GM18951 (cell line): ENCODE measurements around the gene BAIAP2L2.
"Not testable (repeated sequence)": the region's sequence is repeated elsewhere in the genome, so short reads cannot be mapped to it uniquely, and the experiment has no call there.

Source experiments
- POLR2A ChIP-seq: IDR thresholded peaks from 4 replicates; pipeline ENCODE4 v1.6.1; 2011; ENCODE audit warnings: mild to moderate bottlenecking; ENCODE audit not compliant: insufficient read length, insufficient read depth; ENCODE audit errors: extremely low read depth
- in situ Hi-C: fragments of 300-500 bp; cut with MboI; formaldehyde crosslinking; loops from one replicate; pipeline ENCODE4 v1.12.0; 2022; ENCODE audit warnings: low sequenced_read_pairs, mixed read lengths, inconsistent platforms; ENCODE audit not compliant: unreplicated experiment

Gene BAIAP2L2

GRCh38 chr22:38124236-38124974 is 13.9 kb upstream of the BAIAP2L2 start:
- in situ Hi-C loops = no loop called here
- TF ChIP-seq POLR2A = no peak

DNA sequence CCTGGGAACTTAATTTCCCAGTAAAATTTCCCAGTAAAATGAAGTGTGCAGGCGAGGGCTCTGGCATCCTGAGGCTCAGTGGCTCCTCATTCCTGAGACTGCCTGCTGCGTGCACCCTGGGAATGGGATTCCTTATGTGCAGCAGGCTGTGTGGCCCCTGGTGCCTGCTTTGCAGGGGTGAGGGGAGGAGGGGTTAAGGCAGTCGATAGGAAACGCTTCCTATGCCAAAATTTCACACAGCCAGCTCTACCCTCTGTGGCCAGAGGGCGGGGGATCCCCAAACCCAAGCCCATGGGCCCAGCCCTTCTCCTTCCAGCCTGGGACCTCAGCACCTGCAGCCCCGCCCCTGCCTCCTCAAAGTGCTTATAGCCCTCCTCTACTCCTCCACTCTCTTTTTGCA is 12.1 kb upstream of the BAIAP2L2 start:
- no peak for TF ChIP-seq POLR2A
- in situ Hi-C loops = no loop called here

DNA sequence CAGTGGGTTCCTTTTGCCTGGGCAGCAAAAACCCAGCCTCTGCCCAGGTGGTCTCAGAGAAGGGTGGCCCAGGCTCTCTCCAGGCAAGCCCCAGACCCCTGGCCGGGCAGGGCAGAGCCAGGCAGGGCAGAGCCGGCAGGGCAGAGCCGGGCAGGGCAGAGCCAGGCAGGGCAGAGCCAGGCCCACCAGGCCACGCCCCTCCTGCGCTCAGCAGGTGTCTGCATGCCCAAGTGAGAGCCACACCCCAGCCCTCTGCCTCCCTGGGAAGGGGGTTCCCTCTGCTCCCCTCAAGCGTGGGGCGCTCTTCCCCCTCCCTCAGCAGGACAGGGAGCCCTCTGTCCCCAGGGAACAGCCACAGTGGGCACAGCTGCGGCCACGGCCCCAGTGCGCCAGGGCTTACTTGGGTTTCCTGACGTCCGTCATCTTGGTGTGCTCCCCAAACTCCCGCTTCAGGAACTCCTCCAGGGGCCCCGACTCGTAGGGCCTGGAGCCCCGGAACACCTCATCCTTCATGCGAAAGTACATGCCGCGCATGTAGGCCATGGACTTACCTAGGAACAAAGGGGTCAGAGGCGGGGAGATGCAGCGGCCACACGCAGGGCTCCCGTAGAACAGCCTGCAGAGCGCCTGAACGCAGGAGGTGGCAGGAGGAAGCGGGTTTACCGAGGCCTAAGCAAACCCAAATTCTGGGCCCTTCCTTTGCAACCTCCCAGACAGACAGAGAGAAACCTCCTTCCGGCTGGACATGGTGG is 10.1 kb upstream of the BAIAP2L2 start:
- in situ Hi-C loops = no loop called here
- TF ChIP-seq POLR2A = no peak

DNA sequence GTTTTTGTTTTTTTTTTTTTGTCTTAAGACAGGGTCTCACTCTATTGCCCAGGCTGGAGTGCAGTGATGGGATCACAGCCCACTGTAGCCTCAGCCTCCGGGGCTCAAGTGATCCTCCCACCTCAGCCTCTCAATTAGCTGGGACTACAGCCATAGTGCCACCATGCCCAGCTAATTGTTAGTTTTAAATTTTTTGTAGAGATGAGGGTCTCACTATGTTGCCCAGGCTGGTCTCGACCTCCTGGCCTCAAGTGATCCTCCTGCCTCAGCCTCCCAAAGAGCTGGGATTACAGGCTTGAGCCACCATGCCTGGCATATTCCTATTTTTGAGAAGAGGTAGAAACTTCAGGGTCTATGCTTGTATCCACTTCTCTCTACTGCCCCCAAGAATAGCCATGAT is 8.3 kb upstream of the BAIAP2L2 start:
- in situ Hi-C loops = not testable (repeated sequence)

DNA sequence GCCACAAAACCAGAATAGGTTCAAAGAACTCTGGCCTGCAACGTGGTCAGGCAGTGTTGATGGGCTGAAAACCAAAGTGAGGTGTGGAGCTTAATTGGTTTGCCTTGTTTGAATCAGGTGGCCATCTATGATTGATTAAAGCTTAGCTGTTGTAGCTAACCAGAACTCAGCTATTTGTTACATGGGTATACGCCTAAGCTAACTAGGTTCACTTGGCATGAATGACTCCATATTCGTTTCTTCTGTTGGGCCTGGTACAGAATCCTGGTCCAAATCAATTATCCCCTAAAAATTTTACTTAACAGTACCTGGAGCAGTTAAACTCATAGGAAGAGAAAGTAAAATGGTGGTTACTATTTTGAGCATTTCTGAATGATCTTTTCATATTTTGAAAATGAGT is 7.7 kb upstream of the BAIAP2L2 start:
- TF ChIP-seq POLR2A = no peak
- in situ Hi-C loops = no loop called here

DNA sequence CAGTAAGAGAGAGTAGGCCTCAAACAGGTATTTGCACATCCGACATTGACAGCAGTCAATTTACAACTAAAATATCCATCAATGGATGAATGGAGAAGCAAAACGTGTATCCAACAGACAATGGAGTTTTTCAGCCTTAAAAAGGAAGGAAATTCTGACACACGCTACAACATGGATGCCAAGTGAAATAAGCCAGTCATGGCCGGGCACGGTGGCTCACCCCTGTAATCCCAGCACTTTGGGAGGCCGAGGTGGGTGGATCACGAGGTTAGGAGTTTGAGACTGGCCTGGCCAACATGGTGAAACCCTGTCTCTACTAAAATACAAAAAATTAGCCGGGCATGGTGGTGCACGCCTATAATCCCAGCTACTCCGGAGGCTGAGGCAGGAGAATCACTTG is 7.1 kb upstream of the BAIAP2L2 start:
- in situ Hi-C loops = not testable (repeated sequence)

DNA sequence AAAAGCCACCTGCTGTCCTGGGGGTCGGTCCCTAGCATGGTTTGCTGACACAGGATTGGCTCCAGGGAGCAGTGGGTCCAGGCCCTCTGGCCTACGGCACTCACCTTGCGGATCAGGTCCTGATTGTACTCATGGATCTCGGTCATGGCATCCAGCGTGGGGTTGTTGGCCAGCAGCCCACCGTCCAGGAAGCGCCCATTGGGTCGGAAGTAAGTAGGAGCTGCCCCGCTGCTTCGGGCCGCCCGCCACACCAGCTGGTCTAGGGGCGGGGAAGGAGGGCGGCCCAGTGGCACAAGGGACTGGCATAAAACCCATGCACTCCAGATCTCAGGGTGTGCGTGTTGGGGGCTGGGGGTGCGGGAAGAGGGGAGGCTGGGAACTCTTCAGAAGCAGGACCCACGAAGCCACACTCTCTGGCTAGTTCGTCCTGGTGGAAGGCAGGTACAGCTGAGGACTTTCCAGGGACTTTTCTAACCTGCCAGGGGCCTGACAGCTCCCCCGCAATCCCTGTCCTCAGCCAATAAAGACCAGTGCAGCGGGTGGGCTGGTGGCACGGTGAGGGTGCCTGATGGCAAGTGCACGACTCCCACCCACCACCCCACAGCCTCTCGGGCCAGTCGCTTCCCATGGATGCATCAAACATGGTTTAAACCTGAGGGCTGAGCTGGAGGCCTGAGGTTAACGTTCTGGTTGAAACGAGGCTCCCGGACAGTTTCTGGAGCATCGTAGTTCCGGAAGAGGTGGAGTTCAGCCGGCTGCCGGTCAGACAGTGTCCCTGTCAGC is 5.1 kb upstream of the BAIAP2L2 start:
- no peak for TF ChIP-seq POLR2A
- in situ Hi-C loops = no loop called here

GRCh38 chr22:38114484-38115398 is 4.3 kb upstream of the BAIAP2L2 start:
- in situ Hi-C loops = no loop called here
- no peak for TF ChIP-seq POLR2A

- in situ Hi-C loops = no loop called here
- TF ChIP-seq POLR2A = no peak
These were observed 1.9 kb upstream of the BAIAP2L2 start for GRCh38 chr22:38112381-38112780.

- in situ Hi-C loops = no loop called here
- TF ChIP-seq POLR2A = no peak
These were observed 1.5 kb upstream of the BAIAP2L2 start for GRCh38 chr22:38111925-38112355.

DNA sequence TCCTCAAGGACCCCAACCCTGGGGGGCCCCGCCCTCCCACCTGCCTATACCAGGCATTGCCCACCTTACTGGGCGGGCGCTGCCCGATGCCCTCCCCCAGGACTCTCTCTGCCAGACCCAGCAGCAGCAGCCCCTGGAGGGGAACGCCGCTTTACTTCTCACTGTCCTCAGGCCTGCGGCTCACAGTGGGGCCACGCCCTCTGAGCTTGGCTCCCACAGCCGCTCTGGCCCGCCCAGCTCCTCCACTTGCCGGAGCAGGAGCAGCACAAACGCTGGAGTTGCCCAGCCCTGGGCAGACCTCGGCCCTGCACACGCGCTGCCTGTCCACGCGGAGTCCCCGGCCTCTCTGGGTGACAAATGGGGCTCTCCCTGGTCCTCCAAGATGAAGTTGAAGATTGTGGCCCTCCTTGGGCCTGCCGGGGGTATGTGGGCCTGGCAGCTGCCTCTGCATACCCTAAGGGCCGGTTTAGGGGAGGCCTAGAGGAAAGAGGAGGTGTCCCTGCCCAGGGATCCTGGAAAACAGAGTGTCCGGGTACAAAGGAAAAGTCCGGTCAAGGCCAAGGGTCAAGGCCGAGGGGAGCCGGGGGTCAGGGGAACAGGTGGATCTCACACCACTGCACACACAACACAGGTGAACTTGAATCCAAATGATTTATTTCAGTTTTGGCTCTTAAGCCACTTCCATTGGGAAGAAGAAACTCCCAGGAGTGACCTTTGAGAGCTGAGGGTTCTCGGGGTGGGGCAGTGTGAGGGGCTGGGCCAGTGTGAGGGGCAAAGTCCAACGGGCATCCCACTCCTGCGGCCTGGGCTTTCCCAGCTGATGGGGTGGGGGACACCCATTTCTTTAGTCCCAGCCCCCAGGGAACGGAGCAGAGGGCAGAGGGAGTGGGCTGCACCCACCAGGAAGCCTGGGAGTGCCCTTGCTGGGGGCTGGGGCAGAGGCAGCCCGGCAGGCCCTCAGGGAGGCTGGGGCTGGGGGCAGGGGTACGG is 674 bp upstream of the BAIAP2L2 start:
- TF ChIP-seq POLR2A = no peak
- in situ Hi-C loops = no loop called here

DNA sequence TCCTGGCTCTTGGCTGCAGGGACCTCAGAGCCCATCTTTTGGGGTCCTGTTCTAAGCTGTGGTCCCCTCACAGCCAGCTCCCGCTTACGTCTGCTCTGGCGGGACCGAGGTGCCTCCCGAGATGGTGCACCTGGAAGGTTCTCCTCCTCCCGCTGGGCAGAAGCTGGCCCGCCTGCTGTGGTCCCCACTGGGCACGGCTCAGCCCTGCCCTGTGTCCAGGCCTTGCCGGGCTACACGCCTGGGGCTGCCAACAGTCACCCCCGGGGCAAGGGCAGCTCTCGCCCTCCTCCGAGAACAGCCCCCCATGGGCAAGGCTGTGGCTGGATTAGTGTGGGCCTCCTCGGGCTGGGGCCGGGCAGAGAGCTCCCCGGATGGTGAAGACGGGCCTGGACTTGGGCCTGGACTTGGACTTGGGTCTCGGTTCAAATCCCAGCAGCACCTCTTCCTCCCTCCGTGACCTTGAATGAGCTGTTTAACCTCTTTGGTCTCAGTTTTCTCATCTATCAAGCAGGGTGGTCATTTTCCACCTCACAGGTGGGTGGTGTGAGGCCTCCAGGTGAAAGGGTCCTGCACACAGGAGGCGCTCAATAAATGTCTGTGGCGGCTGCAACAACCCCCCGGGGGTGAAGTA is 998 bp downstream of the BAIAP2L2 start:
- in situ Hi-C loops = no loop called here

More for the DNA sequence above, 998 bp downstream of the BAIAP2L2 start:
- no peak for TF ChIP-seq POLR2A
